ENCODE measurements around the gene DIS3L2. TPM values are rescaled to one million over a fixed set of nuclear protein-coding genes. Genes with fewer than 3 reads are reported as not detected.
A peak's percentile ranks its signal among the peaks of the same experiment; 100 is the strongest.

Gene DIS3L2
- total and polyA plus RNA-seq, 8 donors: 25.2 to 43.4 (median 36.3) TPM

GRCh38 chr2:231925303-231926179, 36.0 kb upstream of the DIS3L2 start:
- H3K9me3 ChIP-seq: no peaks in the 10 kb centered on the region
- peak overlapping the region; percentile 7 to 26 for H3K4me3 ChIP-seq
- DNase-seq: peak; percentile 75 to 94 (median 82)
- H3K27me3 ChIP-seq: peaks cover 49 to 88% of the 10 kb centered on the region in 2 donors
- no peak overlapping the region for H3K27ac ChIP-seq
- intact Hi-C loops (cut with DNase I): loop anchor here (5.0 to 10.0 kb wide), 2 partner anchors 212 to 399 kb away; no protein-coding TSS in a partner anchor
- H3K36me3 ChIP-seq: no peaks in the 10 kb centered on the region
- ATAC-seq: peak; percentile 97
- peak; percentile 91 to 97 for TF ChIP-seq CTCF (IDR thresholded peaks at IDR 0.05)
- H3K4me1 ChIP-seq: peaks cover 13 to 25% of the 10 kb centered on the region in 2 donors

- peaks cover 49 to 86% of the 10 kb centered on the region in 2 donors for H3K27me3 ChIP-seq
- ATAC-seq (peak; percentile 81), DNase-seq (peak; percentile 30 to 79 (median 63))
- intact Hi-C loops (cut with DNase I): loop anchor here (5.0 to 10.0 kb wide), 2 partner anchors 211 to 399 kb away; no protein-coding TSS in a partner anchor
- no peaks in the 10 kb centered on the region for H3K9me3 ChIP-seq
- no peaks in the 10 kb centered on the region for H3K36me3 ChIP-seq
- H3K27ac ChIP-seq: no peak within 1 kb of the TSS
- TF ChIP-seq CTCF (IDR thresholded peaks at IDR 0.05): no peak
- H3K4me1 ChIP-seq: peaks cover 13 to 25% of the 10 kb centered on the region in 2 donors
- peak within 1 kb of the TSS; percentile 7 to 26 for H3K4me3 ChIP-seq
Measured at GRCh38 chr2:231926180-231926741, 35.3 kb upstream of the DIS3L2 start, which contains the start of gene NPPC. NPPC (minus strand) TSS chr2:231926396; CDS start chr2:231926249, 147 bp downstream.

DNA sequence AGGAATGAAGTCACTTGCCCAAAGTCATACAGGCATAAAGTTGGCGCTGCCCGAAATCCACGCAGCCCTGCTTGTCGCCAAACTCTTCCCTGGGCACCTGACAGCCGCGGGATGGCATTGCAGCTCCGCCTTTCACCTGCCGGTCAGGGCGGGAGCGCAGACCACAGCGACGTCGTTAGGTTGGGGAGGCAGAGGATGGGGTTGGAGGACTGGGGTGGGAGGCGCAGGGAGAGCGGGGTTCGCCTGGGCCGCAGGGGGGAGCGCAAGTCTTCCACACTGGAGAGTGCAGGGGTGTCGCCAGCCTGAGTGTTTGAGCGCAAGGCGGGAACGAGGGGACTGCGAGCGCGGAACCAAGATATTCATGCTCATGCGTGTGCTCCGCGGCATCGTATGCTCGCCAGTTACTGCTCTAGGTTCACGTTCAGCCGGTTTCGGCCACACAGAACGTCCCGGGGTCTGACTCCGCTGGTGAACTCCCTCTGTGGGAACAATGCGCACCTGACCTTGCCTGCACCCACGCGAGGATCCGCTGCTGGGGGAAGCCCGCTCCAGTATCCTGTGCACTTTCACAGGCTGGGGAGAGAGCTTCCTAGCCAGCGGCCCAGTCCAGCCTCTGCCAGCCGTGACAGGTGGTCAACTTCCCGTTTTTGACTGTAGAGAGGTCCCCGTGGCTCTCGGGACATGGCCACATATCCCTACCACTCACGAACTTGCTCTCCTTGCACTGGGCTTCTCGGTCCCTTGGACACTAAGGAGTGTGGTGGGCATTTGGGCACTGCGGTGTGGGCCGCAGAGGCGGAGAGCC, 34.5 kb upstream of the DIS3L2 start:
- Histone ChIP-seq H3K4me3 (no peak overlapping the region), H3K27me3 (peaks cover 49 to 86% of the 10 kb centered on the region in 2 donors), H3K27ac (no peak overlapping the region), H3K9me3 (no peaks in the 10 kb centered on the region), H3K36me3 (no peaks in the 10 kb centered on the region), H3K4me1 (peaks cover 13 to 25% of the 10 kb centered on the region in 2 donors)
- ATAC-seq: peak; percentile 26
- DNase-seq: peak in 2 of 4 donors; percentile 15 to 25
- no peak for TF ChIP-seq CTCF (IDR thresholded peaks at IDR 0.05)
- intact Hi-C loops (cut with DNase I): loop anchor here (5.0 to 10.0 kb wide), 2 partner anchors 210 to 398 kb away; no protein-coding TSS in a partner anchor

DNA sequence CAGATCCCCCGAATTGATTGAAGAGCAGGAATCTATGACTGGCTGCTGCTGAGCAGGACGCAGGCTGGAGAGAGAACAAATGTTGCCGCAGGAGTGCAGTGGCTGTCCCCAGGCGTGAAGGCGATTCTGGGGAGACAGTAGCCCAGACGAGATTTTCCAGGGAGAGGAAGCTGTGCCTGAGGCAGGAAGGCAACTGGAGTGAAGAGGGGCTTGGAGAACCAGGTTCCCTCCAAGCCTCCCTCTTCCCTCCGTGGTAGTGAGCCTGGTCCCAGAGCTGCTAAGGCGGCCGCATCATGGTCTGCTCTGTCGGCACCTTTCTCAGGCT, 34.0 kb upstream of the DIS3L2 start:
- H3K36me3 ChIP-seq: no peaks in the 10 kb centered on the region
- intact Hi-C loops (cut with DNase I): loop anchor here (5.0 to 10.0 kb wide), 2 partner anchors 210 to 397 kb away; no protein-coding TSS in a partner anchor
- DNase-seq: peak in 1 of 4 donors; percentile 25
- peaks cover 13 to 25% of the 10 kb centered on the region in 2 donors for H3K4me1 ChIP-seq
- H3K9me3 ChIP-seq: no peaks in the 10 kb centered on the region
- H3K27ac ChIP-seq: no peak overlapping the region
- no peak overlapping the region for H3K4me3 ChIP-seq
- ATAC-seq: no peak
- H3K27me3 ChIP-seq: peaks cover 49 to 81% of the 10 kb centered on the region in 2 donors
- no peak for TF ChIP-seq CTCF (IDR thresholded peaks at IDR 0.05)
